Activated gamma-delta T cell treated with Interleukin-2 at 50 U/mL for 16 hours (primary cell): ENCODE results near the gene CCNL1.
"Not testable (repeated sequence)": the region's sequence is repeated elsewhere in the genome, so short reads cannot be mapped to it uniquely, and the experiment has no call there.

Source experiments
- DNase-seq: peaks from one replicate; pipeline ENCODE4 v3.0.0-alpha.2; 2020

Gene CCNL1

DNA sequence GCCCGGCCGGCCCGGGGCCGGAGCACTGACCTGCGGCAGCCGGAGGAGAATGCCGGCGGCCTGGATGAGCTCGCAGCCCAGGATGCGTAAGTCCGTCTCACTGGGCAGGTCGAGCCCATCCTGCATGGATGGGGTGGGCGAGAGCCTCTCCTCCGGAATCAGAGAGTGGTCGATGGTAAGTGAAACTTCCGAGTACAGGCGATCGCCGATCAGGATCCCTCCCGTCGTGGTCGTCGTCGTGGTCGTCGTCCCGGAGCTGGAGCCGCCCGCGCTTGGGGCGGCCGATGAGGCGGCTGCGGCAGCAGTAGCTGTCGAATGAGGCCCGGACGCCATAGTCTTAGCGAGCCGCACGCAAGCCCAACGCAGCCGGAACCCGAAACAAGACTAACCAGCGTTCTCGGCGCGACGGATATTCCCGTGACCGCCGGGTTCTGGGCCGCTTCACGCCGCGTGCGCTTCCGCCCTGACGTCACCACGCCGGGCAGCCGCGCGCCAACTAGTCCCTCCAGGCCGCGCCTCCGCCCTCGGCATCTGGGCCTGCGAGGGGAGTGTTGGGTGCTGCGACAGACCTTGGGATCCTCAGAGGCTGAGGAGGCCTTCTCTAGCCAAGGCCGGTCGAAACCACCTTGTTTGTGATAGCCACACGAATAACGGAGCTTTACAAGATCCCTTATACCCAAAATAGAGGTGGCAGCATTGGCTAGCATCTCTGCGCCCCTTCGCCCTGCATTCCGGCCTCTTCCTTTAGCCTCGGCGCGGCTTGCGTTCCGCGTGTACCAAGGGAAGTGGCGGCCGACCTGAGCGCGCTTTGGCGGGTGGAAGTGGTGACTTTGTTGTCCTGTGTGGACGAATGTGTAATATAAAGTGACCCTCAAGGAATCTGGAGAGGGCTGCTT, at the start of gene CCNL1:
Gene CCNL1 (minus strand): TSS at position 386 of the 896 bp plus-strand sequence. CDS start 53 bp downstream, at position 333.
- peak; percentile 94 for DNase-seq

DNA sequence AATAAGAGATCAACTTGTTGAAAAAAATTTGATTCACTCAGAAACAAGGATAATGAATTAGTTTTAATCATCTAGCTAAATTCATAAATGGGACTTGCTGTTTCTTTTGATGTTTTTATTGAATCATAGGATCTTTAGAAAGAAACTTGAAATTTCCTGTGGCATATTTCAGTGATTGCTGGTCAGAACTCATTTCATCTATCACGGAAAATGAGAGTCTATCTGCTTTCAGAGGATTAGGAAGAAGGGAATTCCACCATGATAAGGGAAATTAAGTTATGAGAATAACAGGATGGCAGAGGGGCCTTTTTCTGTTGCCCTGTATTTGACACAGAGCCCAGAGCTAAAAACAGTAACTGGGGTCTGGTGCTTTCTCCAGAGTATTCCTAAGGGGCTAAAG, 44.9 kb upstream of the CCNL1 start:
- DNase-seq, result no peak

DNA sequence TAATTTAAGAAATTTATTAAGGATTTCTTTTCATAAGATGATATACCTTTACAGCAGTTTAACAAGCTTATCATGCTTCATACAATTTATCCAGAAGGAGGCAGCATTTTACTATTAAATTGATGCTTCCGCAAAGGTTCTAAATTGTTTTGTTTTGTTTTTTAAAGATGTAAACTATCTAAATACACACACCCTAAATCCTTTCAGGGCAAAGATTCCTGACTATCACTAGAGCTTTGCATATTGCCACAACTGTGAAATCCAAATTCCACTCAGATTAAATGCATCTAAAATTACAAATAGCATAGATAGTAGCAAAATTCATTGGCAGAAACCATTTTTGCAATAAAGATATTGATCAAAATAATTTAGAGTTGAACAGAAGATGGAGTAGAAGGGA, 44.5 kb upstream of the CCNL1 start:
- no peak for DNase-seq

DNA sequence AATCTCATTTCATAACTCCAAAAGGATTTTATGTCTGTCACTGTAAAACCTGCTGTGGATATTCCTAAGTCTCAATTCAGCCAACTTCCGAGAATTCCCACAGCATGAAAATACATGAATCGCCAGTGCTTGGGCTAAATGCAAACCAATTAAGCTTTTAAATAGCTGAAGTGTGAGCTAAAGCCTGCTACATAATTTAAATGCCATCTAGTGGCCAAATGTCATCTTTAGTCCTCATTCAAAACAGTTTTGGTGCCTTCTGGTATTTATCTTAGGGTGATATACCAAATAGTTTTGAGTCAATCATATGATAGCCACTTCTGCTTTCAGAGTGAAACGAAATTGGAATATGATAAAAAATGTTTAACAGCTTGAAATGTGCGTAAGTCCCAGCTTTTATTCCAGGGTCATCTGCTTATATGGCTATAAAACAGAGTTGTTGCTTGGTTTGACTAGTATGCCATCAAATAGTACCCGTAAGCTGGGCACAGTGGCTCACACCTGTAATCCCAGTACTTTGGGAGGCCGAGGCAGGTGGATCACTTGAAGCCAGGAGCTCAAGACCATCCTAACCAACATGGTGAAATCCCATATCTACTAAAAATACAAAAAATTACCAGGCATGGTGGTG, 41.8 kb upstream of the CCNL1 start:
- DNase-seq, result no peak

DNA sequence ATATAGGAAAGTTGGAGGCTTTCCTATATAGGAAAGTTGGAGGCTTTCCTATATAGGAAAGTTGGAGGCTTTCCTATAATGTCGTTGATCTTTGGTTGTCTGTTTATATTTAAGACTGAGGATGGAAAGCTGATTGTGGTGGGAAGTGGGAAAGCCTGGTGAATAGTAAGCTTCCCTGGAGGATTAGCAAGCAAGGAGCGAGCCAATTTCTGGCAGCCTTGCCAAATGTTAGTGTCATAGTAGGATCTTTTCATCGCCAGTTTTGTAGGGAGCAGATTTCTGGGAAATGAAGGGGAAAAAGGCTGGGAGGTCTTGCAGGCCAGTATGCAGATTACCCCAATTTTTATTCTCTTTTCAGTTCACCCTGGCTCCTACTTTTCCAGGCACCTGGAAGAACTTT, 39.9 kb upstream of the CCNL1 start:
- no peak for DNase-seq

DNA sequence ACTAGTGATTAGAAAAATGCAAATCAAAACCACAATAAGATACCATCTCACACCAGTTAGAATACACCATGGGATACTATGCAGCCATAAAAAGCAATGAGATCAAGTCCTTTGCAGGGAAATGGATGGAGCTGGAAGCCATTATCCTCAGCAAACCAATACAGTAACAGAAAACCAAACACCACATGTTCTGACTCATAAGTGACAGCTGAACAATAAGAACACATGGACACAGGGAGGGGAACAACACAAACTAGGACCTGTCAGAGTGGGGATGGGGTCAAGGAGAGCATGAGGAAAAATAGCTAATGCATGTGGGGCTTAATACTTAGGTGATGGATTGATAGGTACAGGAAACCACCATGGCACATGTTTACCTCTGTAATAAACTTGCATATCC, 36.0 kb upstream of the CCNL1 start:
- no peak for DNase-seq

DNA sequence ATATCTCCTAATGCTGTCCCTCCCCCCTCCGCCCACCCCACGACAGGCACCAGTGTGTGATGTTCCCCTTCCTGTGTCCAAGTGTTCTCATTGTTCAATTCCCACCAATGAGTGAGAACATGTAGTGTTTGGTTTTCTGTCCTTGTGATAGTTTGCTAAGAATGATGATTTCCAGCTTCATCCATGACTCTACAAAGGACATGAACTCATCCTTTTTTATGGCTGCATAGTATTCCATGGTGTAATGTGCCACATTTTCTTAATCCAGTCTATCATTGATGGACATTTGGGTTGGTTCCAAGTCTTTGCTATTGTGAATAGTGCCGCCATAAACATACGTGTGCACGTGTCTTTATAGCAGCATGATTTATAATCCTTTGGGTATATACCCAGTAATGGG, 31.2 kb upstream of the CCNL1 start:
- not testable (repeated sequence) for DNase-seq

DNA sequence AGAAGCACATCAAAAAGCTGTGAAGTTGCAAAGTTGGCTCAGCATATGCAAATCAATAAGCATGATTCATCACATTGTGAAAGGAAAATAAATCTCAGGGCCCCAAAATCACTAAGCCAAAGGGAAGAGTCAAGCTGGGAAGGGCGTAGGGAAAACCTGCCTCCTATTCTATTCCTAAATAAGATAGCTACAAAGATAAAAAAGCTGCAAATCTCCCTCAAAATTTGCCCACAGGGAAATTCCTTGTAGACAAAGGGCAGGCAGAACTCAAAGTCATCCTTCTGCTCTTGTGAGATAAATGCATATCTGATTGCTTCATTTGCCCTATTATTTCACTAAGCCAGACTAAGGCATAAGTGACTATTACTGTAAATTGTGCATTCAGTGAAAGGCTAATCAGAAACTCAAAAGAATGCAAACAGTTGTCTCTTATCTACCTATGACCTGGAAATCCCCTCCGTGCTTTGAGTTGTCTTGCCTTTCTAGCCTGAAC, 30.5 kb upstream of the CCNL1 start:
- no peak for DNase-seq

DNA sequence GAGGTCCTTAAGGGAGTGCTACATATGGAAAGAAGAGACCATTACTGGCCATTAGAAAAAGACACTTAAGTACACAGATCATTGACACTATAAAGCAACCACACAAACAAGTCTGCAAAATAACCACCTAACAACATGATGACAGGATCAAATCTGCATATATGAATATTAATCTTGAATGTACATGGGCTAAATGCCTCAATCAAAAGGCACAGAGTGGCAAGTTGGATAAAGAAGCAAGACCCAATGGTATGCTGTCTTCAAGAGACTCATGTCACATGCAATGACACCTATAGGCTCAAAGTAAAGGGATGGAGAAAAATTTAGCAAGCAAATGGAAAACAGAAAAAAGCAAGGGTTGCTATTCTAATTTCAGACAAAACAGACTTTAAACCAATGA, 28.4 kb upstream of the CCNL1 start:
- DNase-seq, result no peak

DNA sequence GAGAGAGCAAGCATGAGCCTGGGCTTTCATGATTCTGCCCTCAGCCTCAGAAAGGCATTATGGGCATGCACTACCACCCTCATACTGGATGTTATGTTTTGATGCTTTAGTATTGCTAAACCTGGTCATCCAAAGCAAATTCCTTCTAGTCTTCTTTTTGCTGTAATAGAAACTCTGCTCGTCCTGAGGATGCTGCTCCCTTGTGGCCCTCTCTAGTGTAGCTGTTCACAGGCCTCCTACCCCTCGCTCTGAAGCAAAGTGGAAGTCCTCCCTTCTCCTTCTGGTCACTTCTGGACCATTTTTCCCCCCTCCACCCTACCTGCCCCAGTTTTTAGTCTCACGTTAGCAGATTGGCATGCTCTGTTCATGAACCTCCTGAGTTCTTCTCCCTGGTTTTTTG, 22.9 kb upstream of the CCNL1 start:
- DNase-seq, result no peak

DNA sequence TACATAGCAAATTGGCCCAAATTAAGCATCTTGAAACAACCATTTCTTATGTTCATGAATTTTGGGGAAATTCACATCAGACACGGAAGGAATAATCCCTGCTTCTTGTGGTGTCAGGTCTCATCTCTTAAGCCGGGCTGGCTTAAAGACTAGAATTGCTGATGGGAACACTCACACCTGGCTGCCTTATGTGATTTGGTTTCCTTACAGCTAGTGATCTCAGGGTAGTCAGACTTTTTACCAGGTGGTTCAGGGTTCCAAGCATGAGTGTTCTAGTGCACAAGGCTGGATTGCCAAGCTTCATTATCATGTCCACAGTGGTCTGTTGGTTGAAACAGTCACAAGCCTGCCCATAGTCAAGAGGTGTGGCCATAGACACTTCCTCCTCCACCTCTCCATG, 20.3 kb upstream of the CCNL1 start:
- no peak for DNase-seq

DNA sequence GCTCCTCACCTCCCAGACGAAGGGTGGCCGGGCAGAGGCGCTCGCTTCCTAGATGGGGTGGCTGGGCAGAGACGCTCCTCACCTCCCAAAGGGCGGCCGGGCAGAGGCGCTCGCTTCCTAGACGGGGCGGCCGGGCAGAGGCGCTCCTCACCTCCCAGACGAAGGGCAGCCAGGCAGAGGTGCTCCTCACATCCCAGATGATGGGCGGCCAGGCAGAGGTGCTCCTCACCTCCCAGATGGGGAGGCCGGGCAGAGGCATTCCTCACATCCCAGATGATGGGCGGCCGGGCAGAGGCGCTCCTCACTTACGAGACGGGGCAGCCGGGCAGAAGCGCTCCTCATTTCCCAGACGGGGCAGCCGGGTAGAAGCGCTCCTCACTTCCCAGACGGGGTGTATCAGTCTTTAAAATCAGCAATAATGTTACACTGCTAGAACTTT, 19.4 kb upstream of the CCNL1 start:
- DNase-seq, result no peak

DNA sequence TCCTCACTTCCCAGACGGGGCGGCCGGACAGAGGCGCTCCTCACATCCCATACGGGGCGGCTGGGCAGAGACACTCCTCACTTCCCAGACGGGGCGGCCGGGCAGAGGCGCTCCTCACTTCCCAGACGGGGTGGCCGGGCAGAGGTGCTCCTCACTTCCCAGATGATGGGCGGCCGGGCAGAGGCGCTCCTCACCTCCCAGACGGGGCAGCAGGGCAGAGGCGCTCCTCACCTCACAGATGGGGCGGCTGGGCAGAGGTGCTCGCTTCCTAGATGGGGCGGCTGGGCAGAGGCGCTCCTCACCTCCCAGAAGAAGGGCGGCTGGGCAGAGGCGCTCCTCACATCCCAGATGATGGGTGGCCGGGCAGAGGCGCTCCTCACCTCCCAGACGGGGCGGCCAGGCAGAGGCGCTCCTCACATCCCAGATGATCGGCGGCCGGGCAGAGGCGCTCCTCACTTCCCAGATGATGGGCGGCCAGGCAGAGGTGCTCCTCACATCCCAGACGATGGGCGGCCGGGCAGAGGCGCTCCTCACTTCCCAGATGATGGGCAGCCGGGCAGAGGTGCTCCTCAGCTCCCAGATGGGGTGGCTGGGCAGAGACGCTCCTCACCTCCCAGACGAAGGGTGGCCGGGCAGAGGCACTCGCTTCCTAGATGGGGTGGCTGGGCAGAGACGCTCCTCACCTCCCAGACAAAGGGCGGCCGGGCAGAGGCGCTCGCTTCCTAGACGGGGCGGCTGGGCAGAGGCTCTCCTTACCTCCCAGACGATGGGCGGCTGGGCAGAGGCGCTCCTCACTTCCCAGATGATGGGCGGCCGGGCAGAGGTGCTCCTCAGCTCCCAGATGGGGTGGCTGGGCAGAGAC, 18.8 kb upstream of the CCNL1 start:
- DNase-seq, result not testable (repeated sequence)

DNA sequence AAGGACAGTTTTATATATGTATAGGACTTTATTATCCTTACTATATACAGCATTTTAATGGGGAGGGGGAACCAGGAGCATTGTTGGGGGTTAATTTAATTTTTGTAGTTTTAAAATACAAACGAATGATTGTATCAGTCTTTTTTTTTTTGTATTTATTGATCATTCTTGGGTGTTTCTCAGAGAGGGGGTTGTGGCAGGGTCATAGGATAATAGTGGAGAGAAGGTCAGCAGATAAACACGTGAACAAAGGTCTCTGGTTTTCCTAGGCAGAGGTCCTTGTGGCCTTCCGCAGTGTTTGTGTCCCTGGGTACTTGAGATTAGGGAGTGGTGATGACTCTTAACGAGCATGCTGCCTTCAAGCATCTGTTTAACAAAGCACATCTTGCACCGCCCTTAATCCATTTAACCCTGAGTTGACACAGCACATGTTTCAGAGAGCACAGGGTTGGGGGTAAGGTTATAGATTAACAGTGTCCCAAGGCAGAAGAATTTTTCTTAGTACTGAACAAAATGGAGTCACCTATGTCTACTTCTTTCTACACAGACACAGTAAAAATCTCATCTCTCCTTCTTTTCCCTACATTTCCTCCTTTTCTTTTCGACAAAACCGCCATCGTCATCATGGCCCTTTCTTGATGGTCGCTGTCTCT, 18.0 kb upstream of the CCNL1 start:
- not testable (repeated sequence) for DNase-seq

DNA sequence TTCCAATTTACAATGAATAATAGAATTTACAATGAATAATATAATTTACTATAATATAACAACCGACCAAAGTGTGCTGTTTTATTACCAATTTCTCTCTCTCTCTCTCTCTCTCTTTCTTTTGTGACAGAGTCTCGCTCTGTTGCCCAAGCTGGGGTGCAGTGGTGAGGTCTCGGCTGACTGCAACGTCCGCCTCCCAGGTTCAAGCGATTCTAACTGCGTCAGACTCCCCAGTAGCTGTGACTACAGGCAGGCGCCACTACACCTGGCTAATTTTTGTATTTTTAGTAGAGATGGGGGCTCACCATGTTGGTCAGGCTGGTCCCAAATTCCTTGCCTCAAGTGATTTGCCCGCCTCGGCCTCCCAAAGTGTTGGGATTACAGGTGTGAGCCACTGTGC, 17.0 kb upstream of the CCNL1 start:
- DNase-seq, result no peak

DNA sequence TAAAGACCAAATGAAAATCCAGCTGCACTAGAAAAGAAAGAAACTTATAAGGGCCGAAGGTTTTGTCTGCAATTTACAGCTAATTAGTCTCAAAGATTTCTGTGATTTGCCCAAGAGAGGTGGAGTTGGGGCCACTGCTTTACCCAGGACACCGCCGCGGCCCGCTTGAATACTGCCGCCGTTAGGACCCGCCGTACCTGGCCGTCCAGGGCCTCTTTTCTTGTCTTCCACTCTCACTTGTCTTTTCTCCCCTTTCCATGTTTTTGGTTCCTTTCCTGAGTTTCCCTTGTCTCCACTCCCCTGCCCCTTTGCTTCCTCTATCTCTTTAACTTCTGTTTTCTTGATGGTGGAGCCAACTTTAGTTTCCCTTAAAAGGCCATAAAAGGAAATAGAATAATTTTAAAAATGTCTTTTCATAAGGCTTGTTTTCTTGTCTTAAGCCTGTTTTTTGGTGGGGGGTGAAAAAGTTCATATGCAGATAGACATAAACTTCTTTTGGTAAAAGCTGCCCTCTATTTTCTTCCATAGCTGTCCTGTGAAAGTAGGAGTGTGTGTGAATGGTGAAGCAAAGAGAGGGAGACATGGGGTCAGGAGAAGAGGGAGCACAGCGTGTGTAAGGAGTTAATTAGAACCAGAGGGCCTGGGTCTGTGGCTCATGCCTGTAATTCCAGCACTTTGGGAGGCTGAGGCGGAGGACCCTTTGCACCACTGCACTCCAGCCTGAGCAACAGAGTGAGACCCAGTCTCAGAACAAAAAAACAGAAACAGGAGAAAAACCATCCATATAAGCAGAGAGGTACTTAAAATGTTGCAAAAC, 16.0 kb upstream of the CCNL1 start:
- no peak for DNase-seq

DNA sequence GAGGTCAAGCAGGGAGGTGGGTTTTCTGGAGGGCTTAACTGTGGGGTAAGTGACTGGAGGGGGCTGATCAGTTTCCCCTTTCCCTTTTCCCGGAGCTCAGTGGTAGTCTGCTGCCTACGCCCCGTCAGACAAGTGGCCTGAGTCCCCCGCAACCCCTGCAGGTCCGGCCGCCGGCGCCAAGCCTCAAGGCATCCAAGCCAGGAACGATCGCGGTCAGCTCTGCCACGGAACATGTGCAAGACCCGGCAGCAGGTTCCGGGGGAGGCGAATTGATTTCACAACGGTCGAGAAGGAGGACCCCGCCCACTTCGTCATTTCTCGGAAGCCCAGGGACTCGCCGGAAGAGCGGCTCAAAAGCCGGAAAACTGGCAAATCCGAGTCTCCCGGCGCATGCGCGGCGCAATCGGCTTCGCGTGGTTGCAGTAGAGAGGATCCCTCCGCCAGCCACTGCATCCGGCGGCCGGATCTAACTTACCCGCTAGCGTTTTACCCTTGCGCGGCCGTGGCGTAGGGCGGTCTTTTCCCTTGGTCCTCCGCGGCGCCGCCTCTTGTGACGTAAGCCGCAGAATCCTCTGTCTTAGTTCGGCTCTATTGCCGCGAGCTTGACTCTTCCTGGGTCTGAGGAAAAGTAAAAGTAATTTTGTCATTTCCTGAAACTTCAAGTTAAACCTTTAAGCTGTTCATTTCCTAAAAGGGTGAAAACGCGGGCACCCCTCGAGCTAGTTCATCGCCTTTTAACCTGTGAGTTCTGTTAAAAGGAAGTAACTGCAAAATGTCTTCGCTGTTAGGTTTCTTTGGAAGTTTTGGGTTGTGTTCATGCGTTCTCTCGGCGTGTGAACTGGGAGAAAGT, 14.9 kb upstream of the CCNL1 start:
- peak; percentile 96 for DNase-seq

DNA sequence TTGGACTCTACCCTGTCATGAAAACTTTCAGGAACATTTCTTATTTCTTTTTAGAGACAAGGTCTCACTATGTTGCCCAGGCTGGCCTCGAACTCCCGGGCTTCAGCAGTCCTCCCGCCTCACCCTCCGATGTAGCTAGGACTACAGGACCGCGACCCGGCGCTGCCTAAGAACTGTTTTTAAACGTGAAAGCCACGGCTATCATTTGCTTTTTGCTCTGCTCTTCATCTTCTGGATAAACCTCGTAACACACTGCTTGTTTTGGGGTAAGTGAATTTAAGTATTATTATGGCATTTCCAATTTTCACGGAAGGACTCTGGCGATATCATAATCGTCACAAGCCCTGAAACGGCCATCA, 14.3 kb upstream of the CCNL1 start:
- no peak for DNase-seq

DNA sequence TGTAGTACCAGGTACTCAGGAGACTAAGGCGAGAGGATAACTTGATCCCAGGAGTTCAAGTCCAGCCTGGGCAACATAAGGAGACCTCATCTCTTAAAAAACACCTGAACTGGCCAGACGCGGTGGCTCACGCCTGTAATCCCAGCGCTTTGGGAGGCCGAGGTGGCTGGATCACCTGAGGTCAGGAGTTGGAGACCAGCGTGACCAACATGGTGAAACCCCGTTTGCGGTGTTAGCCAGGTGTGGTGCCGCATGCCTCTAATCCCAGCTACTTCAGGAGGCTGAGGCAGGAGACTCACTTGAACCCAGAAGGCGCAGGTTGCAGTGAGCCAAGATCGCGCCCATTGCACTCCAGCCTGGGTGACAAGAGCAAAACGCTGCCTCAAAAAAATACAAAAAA, 13.4 kb upstream of the CCNL1 start:
- DNase-seq, result not testable (repeated sequence)

DNA sequence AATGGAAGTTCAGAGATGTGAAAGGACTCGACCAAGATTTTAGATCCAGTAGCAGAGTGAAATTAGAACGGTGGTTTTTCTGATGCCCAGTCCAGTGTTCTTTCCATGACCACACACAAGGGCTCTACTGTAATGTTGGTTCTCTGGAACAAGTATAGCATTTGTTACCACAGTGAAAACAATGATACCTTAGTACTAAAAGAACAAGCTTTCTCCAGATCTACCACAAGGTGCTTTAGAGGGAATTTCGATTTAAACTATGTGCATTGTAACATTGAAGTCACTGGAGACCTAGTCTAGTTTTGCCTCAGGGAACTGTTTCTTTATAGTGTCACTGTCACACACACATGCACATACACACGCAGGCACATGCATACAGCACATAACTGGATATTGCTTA, 12.8 kb upstream of the CCNL1 start:
- DNase-seq, result no peak

DNA sequence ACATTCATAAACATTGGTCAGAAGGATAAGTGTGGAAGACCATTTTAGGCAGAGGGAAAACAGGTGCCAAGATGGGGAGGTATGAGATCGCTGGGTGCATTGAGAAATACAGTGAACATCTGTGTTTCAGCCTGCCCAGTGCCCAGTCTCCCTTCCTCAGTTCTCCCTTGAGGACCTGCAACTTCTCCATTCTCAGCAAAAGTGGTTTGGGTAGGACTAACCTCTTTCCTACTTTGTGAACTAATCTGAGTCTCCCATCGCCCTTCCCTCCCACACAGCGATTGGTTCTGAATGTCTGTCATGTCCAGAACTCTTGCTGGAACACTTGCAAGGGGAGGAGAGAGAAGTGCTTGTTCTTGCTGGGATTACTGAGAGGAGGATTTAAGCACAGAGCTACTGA, 10.9 kb upstream of the CCNL1 start:
- DNase-seq, result no peak
